A673 (cell line): Measurements from ENCODE around the gene EEPD1. TPM values are rescaled to one million over a fixed set of nuclear protein-coding genes. Genes with fewer than 3 reads are reported as not detected.

Source experiments
- BruUV-seq: library from RNA; stranded (reverse); fragments of 400-500 nt; replicated peaks from 2 replicates; lab custom pipeline; 2021; lab: Mats Ljungman, UMichigan
- CTCF ChIA-PET: fragments of 300-600 bp; sonication (Branson Sonifier 250); formaldehyde crosslinking; loops from one replicate; lab custom pipeline; 2022; ENCODE audit warnings: antibody characterized with exemption; lab: Charles Lee
- POLR2A ChIA-PET: fragments of 300-600 bp; sonication (Branson Sonifier 250); formaldehyde crosslinking; loops from one replicate; lab custom pipeline; 2022; ENCODE audit warnings: antibody characterized with exemption; ENCODE audit not compliant: low non-redundant PET; lab: Charles Lee
- DNase-seq: peaks from one replicate; pipeline ENCODE4 v3.0.0-alpha.2; 2015; ENCODE audit warnings: low spot score
- H3K27ac ChIP-seq: fragments of 200-600 bp; sonication (generic); 2 replicates; pipeline ENCODE4 v1.5.1; 2016; ENCODE audit warnings: mixed run types, low read depth, mild to moderate bottlenecking, mixed read lengths, antibody characterized with exemption, low read length; ENCODE audit not compliant: poor library complexity, severe bottlenecking
- H3K27me3 ChIP-seq: fragments of 200-600 bp; sonication (generic); replicated peaks from 2 replicates; pipeline ENCODE4 v1.6.1; 2017; ENCODE audit warnings: mixed run types, low read depth, mild to moderate bottlenecking, mixed read lengths, antibody characterized with exemption, low read length; ENCODE audit not compliant: insufficient read depth, poor library complexity
- H3K36me3 ChIP-seq: fragments of 200-600 bp; sonication (generic); 2 replicates; pipeline ENCODE4 v1.6.1; 2016; ENCODE audit warnings: mixed run types, mild to moderate bottlenecking, mixed read lengths, antibody characterized with exemption, low read length; ENCODE audit not compliant: insufficient read depth, poor library complexity, severe bottlenecking
- H3K4me1 ChIP-seq: fragments of 200-600 bp; sonication (generic); 2 replicates; pipeline ENCODE4 v1.6.1; 2017; ENCODE audit warnings: mixed run types, mild to moderate bottlenecking, mixed read lengths, antibody characterized with exemption, low read length; ENCODE audit not compliant: insufficient read depth, poor library complexity, severe bottlenecking
- H3K4me3 ChIP-seq: fragments of 200-600 bp; sonication (generic); 2 replicates; pipeline ENCODE4 v1.5.1; 2016; ENCODE audit warnings: low read depth, mixed run types, mild to moderate bottlenecking, mixed read lengths, low read length; ENCODE audit not compliant: poor library complexity, severe bottlenecking
- H3K9me3 ChIP-seq: fragments of 200-600 bp; sonication (generic); 2 replicates; pipeline ENCODE4 v1.6.1; 2016; ENCODE audit warnings: mixed run types, low read depth, mild to moderate bottlenecking, mixed read lengths, antibody characterized with exemption, low read length; ENCODE audit not compliant: poor library complexity, severe bottlenecking
- CTCF ChIP-seq: fragments of 300-800, 200-600 bp; sonication (generic); conservative IDR thresholded peaks from 2 replicates; pipeline ENCODE4 v1.5.1; 2017; ENCODE audit warnings: low read depth, mild to moderate bottlenecking, antibody characterized with exemption, low read length, moderate library complexity, mixed read lengths
- EZH2 ChIP-seq: fragments of 200-600 bp; sonication (generic); IDR thresholded peaks from 2 replicates; pipeline ENCODE4 v1.6.1; 2017; ENCODE audit warnings: borderline replicate concordance, low read depth, mild to moderate bottlenecking, mixed read lengths, antibody characterized with exemption, low read length; ENCODE audit not compliant: poor library complexity, severe bottlenecking
- intact Hi-C: fragments of 100-400 bp; cut with micrococcal nuclease; formaldehyde crosslinking; loops from one replicate; pipeline ENCODE4 v1.10.0; 2022; ENCODE audit not compliant: unreplicated experiment
- total RNA-seq: library from RNA; stranded (reverse); gene quantifications from 2 replicates; pipeline ENCODE4 v1.2.3, GENCODE V29; 2021

The EEPD1 gene
- total RNA-seq, 1 experiment from 2014 or later = 2.5 TPM

- Histone ChIP-seq H3K27me3 (no peaks in the 10 kb centered on the region), H3K36me3 (no peaks in the 10 kb centered on the region), H3K27ac (no peak overlapping the region), H3K9me3 (no peaks in the 10 kb centered on the region), H3K4me1 (no peaks in the 10 kb centered on the region), H3K4me3 (no peak overlapping the region)
- no peak for DNase-seq
- no peak for TF ChIP-seq CTCF
- TF ChIP-seq EZH2 = no peak
- ChIA-PET POLR2A (no interaction called here), CTCF (no interaction called here)
- intact Hi-C loops = no loop called here
- no TSS peak for BruUV-seq
These were observed 39.2 kb downstream of the EEPD1 start for GRCh38 chr7:36192053-36192824.

- CTCF ChIA-PET = no interaction called here
- TF ChIP-seq EZH2 (no peak), CTCF (no peak)
These were observed 39.8 kb downstream of the EEPD1 start for GRCh38 chr7:36192877-36193276.

GRCh38 chr7:36198854-36199266 lies 45.8 kb downstream of the EEPD1 start:
- Histone ChIP-seq H3K27me3 (no peaks in the 10 kb centered on the region), H3K4me1 (no peaks in the 10 kb centered on the region), H3K4me3 (no peak overlapping the region), H3K36me3 (no peaks in the 10 kb centered on the region), H3K9me3 (no peaks in the 10 kb centered on the region), H3K27ac (no peak overlapping the region)
- intact Hi-C loops = no loop called here
- POLR2A ChIA-PET = interaction anchor here (0.6 kb wide), 1 partner anchor 195 kb away, joined by 3 read pairs; no protein-coding TSS in a partner anchor
- TF ChIP-seq CTCF (no peak), EZH2 (no peak)
- no peak for DNase-seq
- no TSS peak for BruUV-seq
- CTCF ChIA-PET = no interaction called here

More at GRCh38 chr7:36192877-36193276, 39.8 kb downstream of the EEPD1 start:
- no peaks in the 10 kb centered on the region for H3K9me3 ChIP-seq
- POLR2A ChIA-PET = no interaction called here
- no peaks in the 10 kb centered on the region for H3K27me3 ChIP-seq
- H3K4me1 ChIP-seq = no peaks in the 10 kb centered on the region
- BruUV-seq = no TSS peak
- no peak for DNase-seq
- H3K36me3 ChIP-seq = no peaks in the 10 kb centered on the region
- no peak overlapping the region for H3K27ac ChIP-seq
- intact Hi-C loops = no loop called here
- H3K4me3 ChIP-seq = no peak overlapping the region
